ENCODE results near the gene ZSWIM7. TPM values are rescaled to one million over a fixed set of nuclear protein-coding genes. Genes with fewer than 3 reads are reported as not detected.

Gene ZSWIM7
- total RNA-seq, 4 donors from 2014 or later, result 9.7 to 23.9 (median 16.8) TPM

- TF ChIP-seq CTCF (IDR thresholded peaks at IDR 0.05; ENCODE audit: low read depth), result no peak
Measured at GRCh38 chr17:15935891-15936290, 63.6 kb downstream of the ZSWIM7 start.

- TF ChIP-seq CTCF (IDR thresholded peaks at IDR 0.05; ENCODE audit: low read depth), result no peak
Measured at GRCh38 chr17:15934866-15935265, 64.6 kb downstream of the ZSWIM7 start.

GRCh38 chr17:15931394-15931793, 68.1 kb downstream of the ZSWIM7 start:
- TF ChIP-seq CTCF (IDR thresholded peaks at IDR 0.05; ENCODE audit: low read depth), result no peak

GRCh38 chr17:15930426-15930825, 69.1 kb downstream of the ZSWIM7 start:
- TF ChIP-seq CTCF (IDR thresholded peaks at IDR 0.05; ENCODE audit: low read depth), result no peak

- TF ChIP-seq CTCF (IDR thresholded peaks at IDR 0.05; ENCODE audit: low read depth), result no peak
Measured at GRCh38 chr17:15929941-15930340, 69.6 kb downstream of the ZSWIM7 start.

GRCh38 chr17:15928286-15928785, 71.2 kb downstream of the ZSWIM7 start:
- TF ChIP-seq CTCF (IDR thresholded peaks at IDR 0.05; ENCODE audit: low read depth), result no peak

Other genes with a start within 250 kb of the ZSWIM7 start
- 10 to 100 TPM in 1 of 4 donors, 1 to 10 TPM in 2, not detected in 1; 1.1 to 11.4 (median 1.3) TPM for gene ADORA2B, start 54.6 kb downstream of the ZSWIM7 start, total RNA-seq
- 10 to 100 TPM; 27.7 to 57.9 (median 48.0) TPM for gene TTC19, start 120 bp upstream of the ZSWIM7 start, total RNA-seq
- 100 to 1,000 TPM in 3 of 4 donors, 10 to 100 TPM in 1; 96.9 to 158 (median 133) TPM for gene NCOR1, start 215.8 kb upstream of the ZSWIM7 start, total RNA-seq
- gene PIGL, start 217.5 kb upstream of the ZSWIM7 start, total RNA-seq, result 10 to 100 TPM; 59.7 to 94.0 (median 68.0) TPM